Uterus (tissue), 4 donors: Measurements from ENCODE around the gene CALHM4. TPM values are rescaled to one million over a fixed set of nuclear protein-coding genes. Genes with fewer than 3 reads are reported as not detected.

ENCODE experiments used
- DNase-seq, 2 donors: peaks; one replicate each; pipeline ENCODE4 v3.0.0-alpha.2; 2019 to 2020
- H3K27ac ChIP-seq, 2 donors: fragments of 200-600 bp; sonication (generic); 1 replicate in 1 of 2; 2 replicates in 1 of 2; pipeline ENCODE4 v1.5.1; 2016 to 2018
- H3K27me3 ChIP-seq, 2 donors: fragments of 200-600 bp; sonication (generic); one replicate each; pipeline ENCODE4 v1.5.1; 2018 to 2019; ENCODE audit warnings: control low read depth in 1 of 2
- H3K36me3 ChIP-seq, 2 donors: fragments of 200-600 bp; sonication (generic); one replicate each; pipeline ENCODE4 v1.5.1; 2019; ENCODE audit warnings: control low read depth in 1 of 2
- H3K4me1 ChIP-seq, 2 donors: fragments of 200-600 bp; sonication (generic); one replicate each; pipeline ENCODE4 v1.5.1; 2018 to 2019; ENCODE audit warnings: control low read depth in 1 of 2
- H3K4me3 ChIP-seq, 2 donors: fragments of 200-600 bp; sonication (generic); 1 replicate in 1 of 2; 2 replicates in 1 of 2; pipeline ENCODE4 v1.5.1; 2018 to 2019; ENCODE audit warnings: mild to moderate bottlenecking in 1 of 2
- H3K9me3 ChIP-seq, 2 donors: fragments of 200-600 bp; sonication (generic); one replicate each; pipeline ENCODE4 v1.5.1; 2019; ENCODE audit warnings: control low read depth in 1 of 2
- POLR2A ChIP-seq, 2 donors: fragments of 450-650 bp; IDR thresholded peaks; one replicate each; pipeline ENCODE4 v1.6.1; 2016; ENCODE audit warnings: antibody characterized with exemption in 2 of 2, mild to moderate bottlenecking in 1 of 2, moderate library complexity in 1 of 2
- intact Hi-C: fragments of 100-400 bp; cut with DNase I; formaldehyde crosslinking; loops from one replicate; pipeline ENCODE4 v1.15.1; 2023; ENCODE audit warnings: low total_unique reads
- total RNA-seq, 4 donors: library from RNA; depleted of rRNA in 3 of 4; stranded (reverse); fragments of >200 nt in 3 of 4; gene quantifications; one replicate each; pipeline versions ENCODE4 v1.1.0 to v1.2.4, GENCODE V29; 2014 to 2023
- TF ChIP-seq, protein P1 (sequence below), 4 experiments: fragments of 200-600 bp in 2 of 4; fragments of 450-650 bp in 2 of 4; sonication (generic) in 2 of 4; IDR thresholded peaks; one replicate each; pipeline ENCODE4 v1.5.1; 2016 to 2019; ENCODE audit warnings: antibody characterized with exemption in 4 of 4, mild to moderate bottlenecking in 2 of 4, moderate library complexity in 1 of 4
- donor health status: DM: yes; HTN: yes; CAD: no.

CALHM4 gene
- total RNA-seq, 4 donors from 2014 or later, result not detected

DNA sequence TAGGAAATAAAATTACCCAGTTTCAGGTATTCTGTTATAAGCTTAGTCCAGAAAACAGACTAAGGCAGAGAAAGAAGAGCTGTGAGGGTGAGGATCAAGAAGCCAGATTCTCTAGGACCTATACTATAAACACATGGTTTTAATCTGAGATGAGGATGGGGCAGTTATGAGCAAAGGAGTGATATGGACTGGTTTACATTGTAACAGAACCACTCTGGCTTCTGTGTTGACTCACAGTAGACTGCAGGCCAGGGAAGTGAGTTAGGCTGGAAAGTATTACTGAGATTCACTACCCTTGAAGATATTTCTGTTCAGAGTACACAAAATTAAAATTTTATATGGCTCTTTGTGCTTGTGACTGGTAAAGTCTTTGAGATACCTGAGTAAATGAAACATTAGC, 14.6 kb downstream of the CALHM4 start:
- peaks cover 3 to 5% of the 10 kb centered on the region in 2 donors for H3K4me1 ChIP-seq
- no peak overlapping the region for H3K4me3 ChIP-seq
- TF ChIP-seq, protein P1, sequence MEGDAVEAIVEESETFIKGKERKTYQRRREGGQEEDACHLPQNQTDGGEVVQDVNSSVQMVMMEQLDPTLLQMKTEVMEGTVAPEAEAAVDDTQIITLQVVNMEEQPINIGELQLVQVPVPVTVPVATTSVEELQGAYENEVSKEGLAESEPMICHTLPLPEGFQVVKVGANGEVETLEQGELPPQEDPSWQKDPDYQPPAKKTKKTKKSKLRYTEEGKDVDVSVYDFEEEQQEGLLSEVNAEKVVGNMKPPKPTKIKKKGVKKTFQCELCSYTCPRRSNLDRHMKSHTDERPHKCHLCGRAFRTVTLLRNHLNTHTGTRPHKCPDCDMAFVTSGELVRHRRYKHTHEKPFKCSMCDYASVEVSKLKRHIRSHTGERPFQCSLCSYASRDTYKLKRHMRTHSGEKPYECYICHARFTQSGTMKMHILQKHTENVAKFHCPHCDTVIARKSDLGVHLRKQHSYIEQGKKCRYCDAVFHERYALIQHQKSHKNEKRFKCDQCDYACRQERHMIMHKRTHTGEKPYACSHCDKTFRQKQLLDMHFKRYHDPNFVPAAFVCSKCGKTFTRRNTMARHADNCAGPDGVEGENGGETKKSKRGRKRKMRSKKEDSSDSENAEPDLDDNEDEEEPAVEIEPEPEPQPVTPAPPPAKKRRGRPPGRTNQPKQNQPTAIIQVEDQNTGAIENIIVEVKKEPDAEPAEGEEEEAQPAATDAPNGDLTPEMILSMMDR (IDR thresholded peaks at IDR 0.05), result no peak
- no peak for TF ChIP-seq POLR2A (IDR thresholded peaks at IDR 0.05)
- H3K36me3 ChIP-seq, result no peaks in the 10 kb centered on the region
- no peak overlapping the region for H3K27ac ChIP-seq
- intact Hi-C loops, result no loop called here
- H3K27me3 ChIP-seq, result no peaks in the 10 kb centered on the region
- H3K9me3 ChIP-seq, result no peaks in the 10 kb centered on the region
- DNase-seq, result no peak

DNA sequence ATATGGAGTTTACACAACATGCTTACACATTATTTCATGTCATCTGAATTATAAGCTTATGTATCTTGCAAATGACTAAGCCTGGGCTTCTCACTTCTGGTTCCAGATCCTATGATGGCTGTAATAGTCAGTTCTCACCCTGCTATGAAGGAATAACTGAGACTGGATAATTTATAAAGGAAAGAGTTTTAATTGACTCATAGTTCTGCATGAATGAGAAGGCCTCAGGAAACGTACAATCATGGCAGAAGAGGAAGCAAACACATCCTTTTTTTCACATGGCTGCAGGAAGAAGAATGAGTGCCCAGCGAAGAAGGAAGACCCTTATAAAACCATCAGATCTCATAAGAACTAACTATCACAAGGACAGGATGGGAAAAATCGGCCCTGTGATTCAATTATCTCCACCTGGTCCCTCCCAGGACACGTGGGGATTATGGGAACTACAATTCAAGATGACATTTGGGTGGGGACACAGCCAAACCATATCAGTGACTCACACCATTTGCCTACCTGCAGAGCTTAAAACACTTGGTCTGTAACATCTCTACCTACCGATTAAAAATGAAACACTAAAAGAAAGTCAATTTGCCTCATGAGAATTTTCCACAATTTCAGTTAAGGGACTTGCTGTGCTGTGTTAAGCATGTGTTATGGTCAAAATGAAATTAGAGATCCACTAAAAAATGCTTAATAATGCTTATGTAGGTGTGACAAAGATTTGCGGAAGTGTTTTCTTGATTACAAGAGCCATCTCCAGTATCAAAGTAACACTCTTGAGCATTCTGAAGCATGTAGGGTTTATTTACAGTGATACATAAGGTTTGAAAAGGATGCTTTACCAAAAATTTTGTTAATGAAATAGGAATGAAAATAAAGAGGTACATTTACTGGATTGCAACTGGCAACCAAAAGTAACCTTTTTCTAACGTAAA, 15.5 kb downstream of the CALHM4 start:
- H3K4me3 ChIP-seq, result no peak overlapping the region
- no peaks in the 10 kb centered on the region for H3K9me3 ChIP-seq
- H3K27ac ChIP-seq, result no peak overlapping the region
- intact Hi-C loops, result no loop called here
- H3K4me1 ChIP-seq, result peaks cover 3 to 7% of the 10 kb centered on the region in 2 donors
- no peak for DNase-seq
- no peaks in the 10 kb centered on the region for H3K36me3 ChIP-seq
- TF ChIP-seq POLR2A (IDR thresholded peaks at IDR 0.05), result no peak
- TF ChIP-seq, protein P1 (IDR thresholded peaks at IDR 0.05), result no peak
- no peaks in the 10 kb centered on the region for H3K27me3 ChIP-seq

DNA sequence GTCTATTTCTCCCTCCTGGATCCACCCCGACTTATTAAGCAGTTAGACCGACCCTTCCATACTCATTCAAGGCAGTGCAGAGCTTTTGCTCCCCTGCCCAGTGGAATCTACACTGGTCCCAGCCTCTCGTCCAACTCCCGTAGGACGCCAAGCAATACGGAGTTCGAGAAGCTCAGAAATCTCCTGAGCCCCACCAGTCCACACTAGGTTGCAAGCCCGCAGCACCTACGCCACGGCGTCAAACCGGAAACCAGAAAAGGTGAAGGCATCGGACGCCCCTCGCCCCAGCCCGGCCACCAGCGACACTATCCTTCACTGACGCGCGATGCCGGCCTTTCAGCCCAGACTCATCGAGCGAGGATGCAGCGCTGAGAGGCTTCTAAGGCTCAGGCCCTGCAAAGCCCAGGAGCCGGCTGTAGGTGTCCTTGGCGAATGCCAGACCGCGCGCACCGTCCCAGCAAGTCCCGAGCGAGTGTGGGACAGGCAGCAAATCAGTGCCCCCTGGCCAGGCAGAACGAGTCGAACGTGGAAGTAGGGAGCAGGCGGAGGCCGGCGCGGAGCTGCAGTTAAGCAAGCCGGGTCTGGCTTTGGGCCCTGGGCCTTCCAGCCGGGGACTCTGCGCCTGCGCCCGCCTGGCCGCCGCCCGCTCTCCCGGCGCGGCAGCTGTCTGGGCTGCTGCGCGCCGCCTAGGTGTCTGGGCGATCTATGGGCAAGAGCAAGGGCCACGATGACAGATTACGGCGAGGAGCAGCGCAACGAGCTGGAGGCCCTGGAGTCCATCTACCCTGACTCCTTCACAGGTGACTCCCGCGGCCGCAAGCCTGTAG, 17.5 kb downstream of the CALHM4 start, which contains the start of gene RWDD1:
Gene RWDD1, plus strand, starts transcription at position 649 of the 827 bp plus-strand sequence. Its CDS starts 79 bp downstream, at position 728.
- Histone ChIP-seq H3K4me1 (peaks cover 3 to 7% of the 10 kb centered on the region in 2 donors), H3K4me3 (peak within 1 kb of the TSS; percentile 60 to 89), H3K27me3 (no peaks in the 10 kb centered on the region), H3K36me3 (no peaks in the 10 kb centered on the region), H3K27ac (peak within 1 kb of the TSS; percentile 74 to 87), H3K9me3 (no peaks in the 10 kb centered on the region)
- peak; percentile 98 to 99 for DNase-seq
- intact Hi-C loops, result no loop called here
- TF ChIP-seq POLR2A (IDR thresholded peaks at IDR 0.05), result peak; percentile 59 to 79
- TF ChIP-seq, protein P1 (IDR thresholded peaks at IDR 0.05), result peak in 3 of 4 experiments; percentile 23 to 45 (median 27)

DNA sequence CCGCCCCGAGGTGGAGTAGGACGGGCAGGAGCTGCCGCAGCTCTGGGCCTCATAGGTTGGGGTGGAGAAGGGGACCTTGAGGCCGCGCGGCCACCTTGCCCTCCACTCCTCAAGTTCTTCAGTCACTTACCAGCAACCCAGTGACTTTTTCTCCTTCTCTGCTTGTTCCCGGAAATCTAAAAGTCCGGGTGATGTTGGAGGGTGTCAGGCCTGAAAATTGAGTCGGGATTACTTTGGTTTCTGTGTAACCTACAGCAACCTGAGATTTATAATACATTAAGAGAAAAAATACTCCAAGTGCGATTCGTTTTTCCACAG, 18.1 kb downstream of the CALHM4 start:
- intact Hi-C loops, result no loop called here
- H3K4me3 ChIP-seq, result peak overlapping the region; percentile 60 to 89
- TF ChIP-seq POLR2A (IDR thresholded peaks at IDR 0.05), result no peak
- TF ChIP-seq, protein P1 (IDR thresholded peaks at IDR 0.05), result no peak
- H3K27me3 ChIP-seq, result no peaks in the 10 kb centered on the region
- no peaks in the 10 kb centered on the region for H3K9me3 ChIP-seq
- DNase-seq, result no peak
- peaks cover 3 to 7% of the 10 kb centered on the region in 2 donors for H3K4me1 ChIP-seq
- no peaks in the 10 kb centered on the region for H3K36me3 ChIP-seq
- H3K27ac ChIP-seq, result peak overlapping the region; percentile 74 to 86
